Umbilical cord (tissue), 2 donors: ENCODE results near the gene WDR41. TPM values are rescaled to one million over a fixed set of nuclear protein-coding genes. Genes with fewer than 3 reads are reported as not detected.
A peak's percentile ranks its signal among the peaks of the same experiment; 100 is the strongest.

Source experiments
- DNase-seq: peaks from one replicate; pipeline ENCODE4 v3.0.0-alpha.2; 2015; ENCODE audit warnings: low spot score
- total RNA-seq: library from RNA; depleted of rRNA; stranded (reverse); fragments of >200 nt; gene quantifications from one replicate; pipeline ENCODE4 v1.2.3, GENCODE V29; 2014; ENCODE audit warnings: low replicate concordance; ENCODE audit not compliant: insufficient read depth

WDR41 gene
- total RNA-seq, 1 donor from 2014 or later = 108 TPM

- DNase-seq = no peak
Observed at GRCh38 chr5:77444356-77444755, 47.8 kb downstream of the WDR41 start.

- DNase-seq = no peak
Observed at GRCh38 chr5:77443670-77444069, 48.4 kb downstream of the WDR41 start.

- DNase-seq = no peak
Observed at GRCh38 chr5:77438071-77438470, 54.0 kb downstream of the WDR41 start.

- peak; percentile 21 for DNase-seq
Observed at GRCh38 chr5:77437194-77437593, 54.9 kb downstream of the WDR41 start.

- no peak for DNase-seq
Observed at GRCh38 chr5:77431719-77432118, 60.4 kb downstream of the WDR41 start.

GRCh38 chr5:77431286-77431685 lies 60.8 kb downstream of the WDR41 start:
- DNase-seq = no peak

GRCh38 chr5:77430726-77431125 lies 61.4 kb downstream of the WDR41 start:
- no peak for DNase-seq

- no peak for DNase-seq
Observed at GRCh38 chr5:77428526-77428925, 63.6 kb downstream of the WDR41 start.

GRCh38 chr5:77427998-77428397 lies 64.1 kb downstream of the WDR41 start:
- DNase-seq = no peak

- DNase-seq = no peak
Observed at GRCh38 chr5:77426670-77427069, 65.4 kb downstream of the WDR41 start.

- peak; percentile 38 for DNase-seq
Observed at GRCh38 chr5:77425998-77426659, 66.0 kb downstream of the WDR41 start.

GRCh38 chr5:77425420-77425819 lies 66.7 kb downstream of the WDR41 start:
- no peak for DNase-seq

GRCh38 chr5:77424921-77425320 lies 67.2 kb downstream of the WDR41 start:
- no peak for DNase-seq

- no peak for DNase-seq
Observed at GRCh38 chr5:77423022-77423750, 68.9 kb downstream of the WDR41 start.

- DNase-seq = no peak
Observed at GRCh38 chr5:77420940-77421339, 71.2 kb downstream of the WDR41 start.

- no peak for DNase-seq
Observed at GRCh38 chr5:77419644-77420582, 72.2 kb downstream of the WDR41 start.

- no peak for DNase-seq
Observed at GRCh38 chr5:77418601-77419581, 73.2 kb downstream of the WDR41 start.

GRCh38 chr5:77418162-77418561 lies 74.0 kb downstream of the WDR41 start:
- no peak for DNase-seq

- no peak for DNase-seq
Observed at GRCh38 chr5:77413049-77413448, 79.1 kb downstream of the WDR41 start.

GRCh38 chr5:77409870-77410621 lies 82.1 kb downstream of the WDR41 start:
- DNase-seq = no peak
